DOHH2 (cell line): ENCODE measurements around the gene ATP5IF1.

ENCODE experiments used
- EZH2phosphoT487 ChIP-seq: fragments of 200-600 bp; sonication (generic); IDR thresholded peaks from 2 replicates; pipeline ENCODE4 v1.6.1; 2017; ENCODE audit warnings: borderline replicate concordance, mild to moderate bottlenecking, antibody characterized with exemption, low read length, moderate library complexity, mixed read lengths
- TF ChIP-seq, protein P1 (sequence below): fragments of 200-600 bp; sonication (generic); IDR thresholded peaks from one replicate; pipeline ENCODE4 v1.5.1; 2014; ENCODE audit warnings: antibody characterized with exemption, mild to moderate bottlenecking, low read depth, low read length; ENCODE audit not compliant: poor library complexity, severe bottlenecking

GRCh38 chr1:28229089-28229488, 6.8 kb upstream of the ATP5IF1 start:
- TF ChIP-seq, protein P1, sequence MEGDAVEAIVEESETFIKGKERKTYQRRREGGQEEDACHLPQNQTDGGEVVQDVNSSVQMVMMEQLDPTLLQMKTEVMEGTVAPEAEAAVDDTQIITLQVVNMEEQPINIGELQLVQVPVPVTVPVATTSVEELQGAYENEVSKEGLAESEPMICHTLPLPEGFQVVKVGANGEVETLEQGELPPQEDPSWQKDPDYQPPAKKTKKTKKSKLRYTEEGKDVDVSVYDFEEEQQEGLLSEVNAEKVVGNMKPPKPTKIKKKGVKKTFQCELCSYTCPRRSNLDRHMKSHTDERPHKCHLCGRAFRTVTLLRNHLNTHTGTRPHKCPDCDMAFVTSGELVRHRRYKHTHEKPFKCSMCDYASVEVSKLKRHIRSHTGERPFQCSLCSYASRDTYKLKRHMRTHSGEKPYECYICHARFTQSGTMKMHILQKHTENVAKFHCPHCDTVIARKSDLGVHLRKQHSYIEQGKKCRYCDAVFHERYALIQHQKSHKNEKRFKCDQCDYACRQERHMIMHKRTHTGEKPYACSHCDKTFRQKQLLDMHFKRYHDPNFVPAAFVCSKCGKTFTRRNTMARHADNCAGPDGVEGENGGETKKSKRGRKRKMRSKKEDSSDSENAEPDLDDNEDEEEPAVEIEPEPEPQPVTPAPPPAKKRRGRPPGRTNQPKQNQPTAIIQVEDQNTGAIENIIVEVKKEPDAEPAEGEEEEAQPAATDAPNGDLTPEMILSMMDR = no peak
- TF ChIP-seq EZH2phosphoT487 = no peak
